ENCODE results near the gene SAFB2. TPM values are rescaled to one million over a fixed set of nuclear protein-coding genes. Genes with fewer than 3 reads are reported as not detected.
A peak's percentile ranks its signal among the peaks of the same experiment; 100 is the strongest.

SAFB2 gene
- total and polyA plus RNA-seq, 9 of the 15 experiments (the other 6 are each of a cell fraction or from before 2014, with no cell fraction given), result 4.5 to 103 (median 47.3) TPM

DNA sequence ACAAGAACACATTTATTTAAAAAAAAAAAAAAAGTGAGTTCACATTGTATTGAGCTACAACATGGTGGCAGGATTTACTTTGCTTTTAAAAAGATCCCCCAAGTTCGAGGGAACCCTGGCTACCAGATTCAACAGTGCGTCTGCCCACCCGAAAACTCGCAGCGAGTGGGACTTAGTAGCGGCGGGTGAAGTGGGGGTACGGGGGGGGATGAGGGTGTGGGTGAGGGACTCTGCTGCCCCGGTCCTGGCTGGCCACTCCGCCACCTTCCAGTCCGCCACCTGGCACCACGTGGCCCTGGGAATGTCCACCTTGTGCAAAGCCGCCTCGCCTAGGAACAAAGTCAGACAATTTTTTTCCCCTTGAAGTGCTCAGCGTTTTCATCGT is 35.5 kb downstream of the SAFB2 start:
- Histone ChIP-seq H3K4me2 (ENCODE audit: insufficient read depth, low read length) (no peak overlapping the region), H4K20me1 (replicated peaks; ENCODE audit: control insufficient read depth, insufficient read depth, low read length) (no peaks in the 10 kb centered on the region; the same call in 1 of the 2 replicates), H3K9me3 (replicated peaks; ENCODE audit: control insufficient read depth, insufficient read depth, low read depth, low read length) (no peaks in the 10 kb centered on the region), H3K79me2 (ENCODE audit: control insufficient read depth, insufficient read depth, low read length) (peaks cover 3% of the 10 kb centered on the region; the same call in 2 of the 3 replicates), H3K27me3 (ENCODE audit: control insufficient read depth in 2 of 2, insufficient read depth in 2 of 2, low read length in 2 of 2) (no peaks in the 10 kb centered on the region), H3K36me3 (ENCODE audit: control insufficient read depth, insufficient read depth, low read length) (peaks cover 85% of the 10 kb centered on the region; the same call in 2 of the 3 replicates), H3K4me3 (no peak overlapping the region), H3K9me1 (ENCODE audit: control insufficient read depth, insufficient read depth, low read length) (no peaks in the 10 kb centered on the region), H3K4me1 (replicated peaks in 1 of 2; ENCODE audit: control insufficient read depth in 2 of 2, insufficient read depth in 2 of 2, low read length in 2 of 2) (peaks cover 14 to 41% of the 10 kb centered on the region in 2 experiments), H3K27ac (ENCODE audit: extremely low read depth, low read depth, low read length) (no peak overlapping the region), H3K9ac (ENCODE audit: insufficient read depth in 1 of 2, low read depth in 2 of 2, low read length in 2 of 2) (peak overlapping the region in 1 of 2 experiments; percentile 33; a peak in 1 of 4 replicates), H2AFZ (ENCODE audit: low read depth, low read length) (no peak overlapping the region)
- DNase-seq (ENCODE audit: extremely low read depth in 1 of 4, low spot score in 3 of 4), result no peak
- intact Hi-C loops (cut with micrococcal nuclease) (no loop called here), in situ Hi-C loops (cut with MboI) (no loop called here)
- no peak for ATAC-seq
- no peak for FAIRE-seq
- ChIA-PET CTCF (ENCODE audit: low intra/inter-chr PET ratio) (interaction anchor here (0.6 kb wide), 1 partner anchor 38 kb away, joined by 4 read pairs; no protein-coding TSS in a partner anchor), POLR2A (interaction anchor here (0.6 to 1.2 kb wide), 3 partner anchors 13 to 714 kb away, joined by 3 to 4 read pairs (median 3); no protein-coding TSS in a partner anchor)
- BruUV-seq (replicated peaks), result TSS peak; percentile 58
- TF ChIP-seq FOS (IDR thresholded peaks at IDR 0.05; ENCODE audit: extremely low read depth, insufficient read length) (no peak), ZFP36 (IDR thresholded peaks at IDR 0.05; ENCODE audit: low read depth, low read length, partially characterized antibody) (no peak)
- TF ChIP-seq, protein P1, sequence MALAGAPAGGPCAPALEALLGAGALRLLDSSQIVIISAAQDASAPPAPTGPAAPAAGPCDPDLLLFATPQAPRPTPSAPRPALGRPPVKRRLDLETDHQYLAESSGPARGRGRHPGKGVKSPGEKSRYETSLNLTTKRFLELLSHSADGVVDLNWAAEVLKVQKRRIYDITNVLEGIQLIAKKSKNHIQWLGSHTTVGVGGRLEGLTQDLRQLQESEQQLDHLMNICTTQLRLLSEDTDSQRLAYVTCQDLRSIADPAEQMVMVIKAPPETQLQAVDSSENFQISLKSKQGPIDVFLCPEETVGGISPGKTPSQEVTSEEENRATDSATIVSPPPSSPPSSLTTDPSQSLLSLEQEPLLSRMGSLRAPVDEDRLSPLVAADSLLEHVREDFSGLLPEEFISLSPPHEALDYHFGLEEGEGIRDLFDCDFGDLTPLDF (CRISPR knock-in tag; IDR thresholded peaks at IDR 0.05), result no peak
- 90% methylated on average over 12 of the region's 16 CpGs for WGBS (ENCODE audit: insufficient coverage, low coverage, missing lambda C conversion rate)

Data from K562 (cell line).